ENCODE measurements around the gene HS3ST5.

DNA sequence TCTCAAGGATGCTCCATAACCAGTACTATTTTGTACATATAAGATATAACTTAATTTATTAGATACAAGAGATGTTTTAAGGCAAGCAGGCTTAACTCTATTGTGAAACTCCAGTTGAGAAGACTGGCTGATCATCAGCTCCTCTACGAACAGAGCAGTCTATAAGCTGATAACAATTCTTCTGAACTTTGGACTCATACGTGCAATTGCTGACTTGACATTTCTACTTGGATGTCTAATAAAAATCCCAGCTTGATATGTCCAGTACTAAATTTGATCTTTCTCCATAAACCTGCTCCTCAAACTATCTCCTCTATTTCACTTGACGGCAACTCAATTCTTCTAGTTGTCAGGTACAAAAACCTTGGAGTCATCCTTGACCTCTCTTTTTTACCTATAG lies 141.9 kb downstream of the HS3ST5 start:
- no peak for TF ChIP-seq CTCF (IDR thresholded peaks at IDR 0.05)
- no peak for TF ChIP-seq EP300 (IDR thresholded peaks at IDR 0.05)

Measured in ovary (tissue), 3 donors.